RPMI8226 (cell line): ENCODE results near the gene POP5.
"Not testable (repeated sequence)": the region's sequence is repeated elsewhere in the genome, so short reads cannot be mapped to it uniquely, and the experiment has no call there.

Experiments
- DNase-seq: peaks from one replicate; pipeline ENCODE4 v3.0.0-alpha.2; 2015

Gene POP5

GRCh38 chr12:120580787-120581723 is at the start of gene POP5:
POP5 (minus strand) TSS chr12:120581402; CDS start chr12:120581362, 40 bp downstream.
- DNase-seq: peak; percentile 99

- no peak for DNase-seq
Observed at GRCh38 chr12:120630104-120630892, 49.1 kb upstream of the POP5 start.

GRCh38 chr12:120628919-120629318 is 47.7 kb upstream of the POP5 start:
- DNase-seq: no peak

GRCh38 chr12:120625557-120626419 is 44.6 kb upstream of the POP5 start:
- no peak for DNase-seq

- DNase-seq: no peak
Observed at GRCh38 chr12:120620624-120621023, 39.4 kb upstream of the POP5 start.

- DNase-seq: no peak
Observed at GRCh38 chr12:120618954-120619615, 37.9 kb upstream of the POP5 start.

- DNase-seq: not testable (repeated sequence)
Observed at GRCh38 chr12:120617767-120618166, 36.6 kb upstream of the POP5 start.

GRCh38 chr12:120617193-120617592 is 36.0 kb upstream of the POP5 start:
- DNase-seq: not testable (repeated sequence)

- no peak for DNase-seq
Observed at GRCh38 chr12:120614848-120615247, 33.6 kb upstream of the POP5 start.

- not testable (repeated sequence) for DNase-seq
Observed at GRCh38 chr12:120611534-120611933, 30.3 kb upstream of the POP5 start.

GRCh38 chr12:120610560-120610959 is 29.4 kb upstream of the POP5 start:
- no peak for DNase-seq

- not testable (repeated sequence) for DNase-seq
Observed at GRCh38 chr12:120602416-120602815, 21.2 kb upstream of the POP5 start.

GRCh38 chr12:120599672-120600552 is 18.7 kb upstream of the POP5 start:
- no peak for DNase-seq

GRCh38 chr12:120598674-120599463 is 17.7 kb upstream of the POP5 start:
- peak; percentile 53 for DNase-seq

- no peak for DNase-seq
Observed at GRCh38 chr12:120597861-120598260, 16.7 kb upstream of the POP5 start.

GRCh38 chr12:120596901-120597300 is 15.7 kb upstream of the POP5 start:
- DNase-seq: no peak

GRCh38 chr12:120592121-120593049 is 11.2 kb upstream of the POP5 start:
- DNase-seq: no peak

- DNase-seq: no peak
Observed at GRCh38 chr12:120590741-120591407, 9.7 kb upstream of the POP5 start.
